HG03442 (cell line): ENCODE data around the gene ARHGDIG.
A peak's percentile ranks its signal among the peaks of the same experiment; 100 is the strongest.
"Not testable (repeated sequence)": the region's sequence is repeated elsewhere in the genome, so short reads cannot be mapped to it uniquely, and the experiment has no call there.

ENCODE experiments used
- ATAC-seq: cut with Tn5 transposase; IDR thresholded peaks from one replicate; pipeline ENCODE4 v1.9.1; 2021; ENCODE audit warnings: mild to moderate bottlenecking, moderate library complexity; ENCODE audit not compliant: unreplicated experiment

ARHGDIG gene

DNA sequence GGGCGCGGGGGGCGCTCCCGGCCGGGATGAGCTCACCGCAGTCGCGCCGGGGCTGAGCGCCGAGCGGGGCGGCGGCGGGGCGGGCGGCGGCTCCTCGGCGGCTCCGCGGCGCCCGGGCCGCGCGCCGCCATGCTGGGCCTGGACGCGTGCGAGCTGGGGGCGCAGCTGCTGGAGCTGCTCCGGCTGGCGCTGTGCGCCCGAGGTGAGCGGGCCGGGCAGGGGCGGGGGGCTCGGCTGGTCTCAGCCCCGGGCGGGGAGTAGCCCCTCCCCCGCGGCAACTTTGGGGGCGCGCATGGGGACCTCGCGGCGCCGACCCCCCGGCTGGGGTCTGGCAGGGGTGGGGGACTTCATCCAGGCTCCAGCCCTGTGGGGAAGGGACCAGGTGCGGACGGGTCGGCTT is at the start of gene ARHGDIG:
TSS of gene ARHGDIG (plus strand) at position 40 of the 400 bp plus-strand sequence. CDS start at position 130, 90 bp downstream.
- no peak for ATAC-seq

DNA sequence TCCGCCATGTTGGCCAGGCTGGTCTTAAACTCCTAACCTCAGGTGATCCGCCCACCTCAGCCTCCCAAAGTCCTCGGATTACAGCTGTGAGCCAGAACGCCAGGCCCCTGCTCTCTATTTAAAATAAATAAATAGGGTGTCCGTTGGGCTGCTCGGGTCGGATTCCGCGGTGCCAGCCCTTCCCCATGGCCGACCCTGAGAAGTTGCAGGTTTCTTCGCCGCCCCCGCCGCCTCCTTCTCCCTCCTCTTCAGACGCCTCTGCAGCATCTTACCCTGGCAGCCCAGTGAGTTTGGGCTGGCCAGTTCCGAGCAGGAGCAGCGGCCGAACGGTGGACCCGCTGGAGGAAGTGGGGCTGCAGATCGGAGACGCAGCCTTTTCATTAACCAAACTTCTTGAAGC is 49.4 kb upstream of the ARHGDIG start:
- no peak for ATAC-seq

DNA sequence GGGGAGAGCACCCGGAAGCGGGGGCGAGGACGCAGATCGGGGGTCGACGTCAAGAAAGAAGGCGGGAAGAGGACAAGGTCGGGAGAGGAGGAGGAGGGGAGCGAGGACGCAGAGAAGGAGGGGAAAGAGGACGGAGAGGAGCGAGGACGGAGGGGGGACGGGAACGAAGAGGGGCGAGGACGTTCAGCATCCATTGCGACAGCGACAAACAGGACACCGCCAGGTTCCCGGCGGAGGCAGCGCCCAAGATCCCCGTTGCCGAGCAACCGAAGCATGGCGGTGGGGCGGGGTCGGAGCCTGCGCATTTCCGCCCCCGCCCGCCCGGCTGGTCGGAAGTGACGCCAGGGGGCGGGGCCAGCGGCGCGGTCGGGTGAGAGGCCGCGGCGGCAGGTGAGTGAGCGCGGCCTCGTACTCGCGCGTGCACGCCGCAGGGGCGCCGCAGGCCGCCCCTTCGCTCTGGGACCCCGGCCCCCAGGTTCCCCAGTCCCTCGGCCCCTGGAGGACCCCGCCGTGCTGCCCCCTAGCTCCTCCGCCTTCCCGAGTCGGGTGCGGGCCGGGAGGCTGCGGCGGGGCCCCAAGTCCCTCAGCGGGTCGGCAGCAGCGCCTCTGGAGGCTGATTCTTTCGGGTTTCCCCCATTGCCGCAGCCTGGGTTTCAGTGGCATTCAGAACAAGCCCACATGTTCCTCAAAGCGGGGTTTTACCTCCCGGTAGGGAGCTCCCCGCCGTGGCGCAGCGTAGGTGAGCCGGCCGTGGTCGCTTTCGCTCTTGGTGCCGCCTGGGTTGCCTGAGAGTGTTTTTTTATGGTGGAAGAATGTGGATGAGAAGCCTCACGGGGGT is 45.7 kb upstream of the ARHGDIG start, which contains the start of gene FAM234A:
TSS of gene FAM234A (plus strand) at position 354 of the 838 bp plus-strand sequence. CDS start 19,593 bp downstream, outside the sequence.
- ATAC-seq: peak; percentile 77

DNA sequence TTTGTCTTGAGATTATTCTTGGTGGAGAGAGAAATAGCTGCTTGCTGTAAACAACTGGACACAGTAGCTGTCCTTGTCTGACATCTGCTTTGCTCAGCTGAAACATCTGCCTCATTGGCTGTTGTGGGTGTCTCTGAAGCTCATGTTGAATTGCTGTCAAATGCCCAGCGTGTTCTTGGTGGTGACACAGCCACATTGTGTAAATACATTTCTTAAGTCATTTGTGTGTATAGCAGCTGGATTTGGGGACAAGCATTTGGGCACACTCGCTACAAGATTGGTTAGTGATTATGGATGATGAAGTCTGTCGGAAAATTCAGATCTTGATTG is 40.5 kb upstream of the ARHGDIG start:
- ATAC-seq: no peak

DNA sequence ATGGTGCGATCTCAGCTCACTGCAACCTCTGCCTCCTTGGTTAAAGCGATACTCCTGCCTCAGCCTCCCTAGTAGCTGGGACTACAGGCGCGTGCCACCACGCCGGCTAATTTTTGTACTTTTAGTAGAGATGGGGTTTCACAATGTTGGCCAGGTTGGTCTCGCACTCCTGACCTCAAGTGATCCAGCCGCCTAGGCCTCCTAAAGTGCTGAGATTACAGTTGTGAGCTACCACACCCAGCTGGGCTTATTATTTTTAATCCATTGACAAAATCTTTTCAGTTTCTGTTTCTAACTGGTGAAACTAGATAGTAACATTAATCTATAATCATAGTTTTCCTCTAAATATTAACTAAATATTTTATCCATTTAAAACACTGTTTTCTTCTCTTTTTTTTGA is 39.8 kb upstream of the ARHGDIG start:
- no peak for ATAC-seq

DNA sequence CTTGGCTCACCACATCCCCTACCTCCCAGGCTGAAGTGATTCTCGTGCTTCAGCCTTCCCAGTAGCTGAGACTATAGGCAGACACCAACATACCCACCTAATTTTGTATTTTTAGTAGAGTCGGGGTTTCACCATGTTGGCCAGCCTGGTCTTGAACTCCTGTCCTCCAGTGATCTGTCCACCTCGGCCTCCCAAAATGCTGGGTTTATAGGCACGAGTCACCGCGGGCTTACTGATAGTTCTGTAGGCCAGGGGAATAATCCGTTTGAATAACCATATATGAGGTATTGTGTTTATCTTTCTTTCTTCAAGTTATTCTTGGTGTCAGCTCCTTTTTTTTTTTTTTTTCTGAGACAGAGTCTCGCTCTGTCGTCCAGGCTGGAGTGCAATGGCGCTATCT is 38.1 kb upstream of the ARHGDIG start:
- ATAC-seq: no peak

DNA sequence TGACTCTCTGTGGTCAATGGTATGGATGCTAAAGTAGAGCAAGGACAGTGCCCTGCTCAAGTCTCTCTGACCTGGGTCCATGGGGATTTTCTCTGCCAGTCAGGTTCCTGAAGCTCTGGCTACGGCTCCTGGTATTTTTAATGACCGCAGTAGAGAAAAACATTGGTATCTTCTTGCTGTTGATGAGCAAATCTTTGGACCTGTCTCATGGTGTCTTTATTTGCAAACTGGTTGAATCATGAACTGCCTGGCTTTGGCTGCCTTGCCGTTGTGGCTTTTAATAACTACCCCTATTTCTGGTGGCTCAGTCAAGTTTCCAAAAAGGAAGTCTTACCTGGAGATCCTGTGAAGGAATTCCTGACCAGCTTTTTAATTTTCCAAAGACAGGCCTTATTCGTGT is 37.0 kb upstream of the ARHGDIG start:
- ATAC-seq: no peak

DNA sequence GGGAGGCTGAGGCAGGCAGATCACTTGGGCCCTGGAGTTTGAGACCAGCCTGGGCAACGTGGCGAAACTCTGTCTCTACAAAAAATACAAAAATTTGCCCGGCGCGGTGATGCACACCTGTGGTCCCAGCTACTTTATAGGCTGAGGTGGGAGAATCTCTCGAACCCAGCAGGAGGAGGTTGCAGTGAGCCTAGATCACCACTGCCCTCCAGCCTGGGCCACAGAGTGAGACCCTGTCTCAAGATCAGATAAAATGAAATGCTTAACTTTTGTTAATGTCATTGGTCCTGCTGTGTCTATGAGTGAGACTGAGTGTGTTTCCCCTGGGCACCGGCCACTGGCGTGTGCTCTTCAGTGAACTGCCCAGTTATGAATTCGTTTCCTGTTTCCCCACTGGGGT is 35.3 kb upstream of the ARHGDIG start:
- ATAC-seq: no peak

DNA sequence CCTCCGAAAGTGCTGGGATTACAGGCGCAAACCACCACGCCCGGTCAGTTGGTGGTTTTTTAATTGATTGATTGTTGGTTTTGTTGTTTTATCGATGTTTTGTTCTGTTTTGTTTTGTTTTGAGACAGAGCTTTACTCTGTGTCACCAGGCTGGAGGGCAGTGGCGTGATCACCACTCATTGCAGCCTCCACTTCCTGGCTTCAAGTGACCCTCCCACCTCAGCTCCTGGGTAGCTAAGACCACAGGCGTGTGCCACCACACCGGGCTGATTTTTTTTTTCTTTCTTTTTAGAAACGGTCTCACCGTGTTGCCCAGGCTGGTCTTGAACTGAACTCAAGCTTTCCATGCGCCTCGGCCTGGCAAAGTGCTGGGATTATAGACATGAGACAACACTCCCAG is 33.4 kb upstream of the ARHGDIG start:
- no peak for ATAC-seq

DNA sequence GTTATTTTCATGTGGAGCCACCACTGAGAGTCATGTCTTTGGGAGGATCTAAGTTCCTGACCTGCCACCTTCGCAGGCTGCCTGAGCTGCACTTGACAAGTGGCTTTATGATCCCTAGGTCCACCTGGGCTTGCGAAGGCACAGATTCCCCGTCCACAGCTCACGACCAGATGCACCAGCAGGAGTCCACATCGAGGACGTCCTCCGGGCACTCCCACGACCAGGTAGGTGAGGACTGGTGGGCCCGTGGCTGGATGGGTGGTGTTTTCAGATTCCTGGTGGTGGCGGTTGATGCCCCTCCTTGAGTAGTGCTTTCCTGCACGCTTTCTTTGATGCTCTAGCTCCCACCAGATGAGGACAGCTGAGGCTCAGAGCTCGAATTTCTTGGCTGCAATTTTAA is 31.0 kb upstream of the ARHGDIG start:
- ATAC-seq: no peak

DNA sequence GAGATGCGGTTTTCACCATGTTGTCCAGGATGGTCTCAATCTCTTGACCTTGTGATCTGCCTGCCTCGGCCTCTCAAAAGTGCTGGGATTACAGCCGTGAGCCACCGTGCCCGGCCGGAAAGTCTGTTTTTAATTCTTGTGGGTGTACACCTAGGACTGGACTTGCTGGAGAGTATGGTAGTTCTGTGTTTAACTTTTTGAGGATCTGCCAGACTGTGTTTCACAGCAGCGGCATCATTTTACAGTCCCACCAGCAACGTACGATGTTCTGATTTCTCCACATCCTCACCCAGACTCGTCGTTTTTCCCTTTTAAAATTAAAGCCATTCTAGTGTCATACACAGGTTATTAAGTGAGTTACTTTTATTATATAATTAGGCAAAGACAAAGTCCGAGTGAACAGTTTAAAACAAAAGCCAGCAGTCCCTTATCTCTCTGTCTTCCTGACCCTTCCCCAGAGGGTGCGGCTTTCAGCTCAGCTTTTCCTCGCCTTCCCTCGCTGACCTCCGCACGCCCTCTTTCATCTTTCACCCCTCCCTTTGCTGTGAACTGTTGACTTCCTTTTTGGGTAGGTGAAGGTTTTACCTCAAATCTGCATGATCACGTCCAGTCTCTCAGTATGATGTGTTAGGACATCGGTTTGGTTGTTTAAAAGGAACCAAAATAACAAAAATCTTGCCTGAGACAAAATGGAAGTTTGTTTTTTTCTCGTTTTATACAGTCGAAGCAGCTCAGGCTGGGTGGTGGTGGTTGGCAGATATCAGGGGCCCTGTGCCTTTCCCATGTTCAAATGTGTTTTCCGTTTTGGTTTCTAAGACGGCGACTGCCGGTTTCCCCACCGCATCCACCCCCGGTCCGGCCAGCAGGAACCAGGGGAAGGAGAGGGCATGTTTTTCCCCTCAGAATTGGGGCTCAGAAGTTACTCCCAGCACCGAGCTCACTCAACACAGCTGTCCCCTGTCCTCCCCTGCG is 27.7 kb upstream of the ARHGDIG start:
- no peak for ATAC-seq

DNA sequence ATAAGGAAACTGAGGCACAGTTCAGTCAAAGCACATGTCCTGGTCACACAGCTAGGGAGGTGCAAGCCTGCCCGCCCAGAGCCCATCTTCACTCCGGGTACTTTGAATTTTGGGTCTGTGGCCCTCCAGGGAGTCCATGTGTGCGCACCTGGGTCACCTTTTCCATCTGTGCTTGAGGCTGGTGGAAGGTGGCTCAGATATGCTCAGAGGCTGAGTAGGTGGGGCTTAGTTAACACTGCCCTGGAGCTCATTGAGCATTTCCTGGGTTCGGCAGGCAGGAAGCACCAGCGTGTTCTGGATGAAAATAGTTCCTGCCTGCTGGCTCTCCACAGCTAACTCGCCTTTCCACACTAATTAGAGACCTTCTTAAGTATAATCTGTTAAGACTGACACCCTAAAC is 26.6 kb upstream of the ARHGDIG start:
- ATAC-seq: no peak

DNA sequence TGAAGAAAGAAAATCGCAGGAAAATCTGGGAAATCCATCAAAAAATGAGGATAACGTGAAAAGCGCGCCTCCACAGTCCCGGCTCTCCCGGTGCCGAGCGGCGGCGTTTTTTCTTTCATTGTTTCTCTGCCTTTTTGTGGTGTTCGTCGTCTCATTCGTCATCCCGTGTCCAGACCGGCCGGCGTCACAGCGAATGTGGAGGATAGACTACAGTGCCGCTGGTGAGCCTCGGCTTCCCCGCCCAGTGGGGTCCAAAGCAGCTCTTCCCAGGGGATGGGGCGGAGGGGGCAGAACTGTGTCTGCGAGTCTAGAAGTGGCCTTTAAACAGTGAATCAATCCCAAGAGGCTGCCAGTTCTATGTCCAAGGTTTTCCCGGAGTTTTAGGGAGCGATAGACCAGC is 25.9 kb upstream of the ARHGDIG start:
- ATAC-seq: no peak

DNA sequence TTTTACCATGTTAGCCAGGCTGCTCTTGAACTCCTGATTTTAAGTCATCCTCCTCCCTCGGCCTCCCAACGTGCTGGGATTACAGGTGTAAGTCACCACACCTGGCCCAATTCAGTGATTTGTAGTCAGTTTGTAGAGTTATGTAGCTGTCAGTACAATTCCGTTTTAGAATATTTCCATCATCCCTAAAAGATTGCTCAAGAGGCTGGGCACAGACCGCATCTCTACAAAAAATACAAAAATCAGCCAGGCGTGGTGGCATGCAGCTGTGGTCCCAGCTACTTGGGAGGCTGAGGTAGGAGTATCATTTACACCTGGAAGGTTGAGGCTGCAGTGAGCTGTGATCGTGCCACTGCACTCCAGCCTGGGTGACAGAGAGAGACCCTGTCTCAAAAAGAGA is 25.2 kb upstream of the ARHGDIG start:
- no peak for ATAC-seq

DNA sequence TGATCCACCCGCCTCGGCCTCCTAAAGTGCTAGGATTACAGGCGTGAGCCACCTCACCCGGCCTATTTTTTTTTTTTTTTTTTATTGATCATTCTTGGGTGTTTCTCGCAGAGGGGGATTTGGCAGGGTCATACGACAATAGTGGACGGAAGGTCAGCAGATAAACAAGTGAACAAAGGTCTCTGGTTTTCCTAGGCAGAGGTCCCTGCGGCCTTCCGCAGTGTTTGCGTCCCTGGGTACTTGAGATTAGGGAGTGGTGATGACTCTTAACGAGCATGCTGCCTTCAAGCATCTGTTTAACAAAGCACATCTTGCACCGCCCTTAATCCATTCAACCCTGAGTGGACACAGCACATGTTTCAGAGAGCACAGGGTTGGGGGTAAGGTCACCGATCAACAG is 22.3 kb upstream of the ARHGDIG start:
- not testable (repeated sequence) for ATAC-seq

DNA sequence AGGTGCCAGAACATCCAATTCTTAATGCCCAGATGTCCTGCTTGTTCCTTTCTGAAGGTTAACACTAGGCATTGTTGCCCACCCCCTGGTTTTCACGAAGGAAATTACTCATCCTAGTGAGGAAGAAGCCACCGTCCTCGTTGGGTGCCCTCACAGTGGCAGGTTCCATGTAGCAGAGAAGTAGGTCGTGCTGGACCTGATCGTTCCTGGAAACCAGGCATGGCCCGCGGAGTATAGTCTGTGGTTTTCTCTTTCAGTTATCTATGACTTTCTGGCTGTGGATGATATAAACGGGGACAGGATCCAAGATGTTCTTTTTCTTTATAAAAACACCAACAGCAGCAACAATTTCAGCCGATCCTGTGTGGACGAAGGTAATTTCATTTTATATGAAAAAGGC is 21.2 kb upstream of the ARHGDIG start:
- ATAC-seq: no peak

DNA sequence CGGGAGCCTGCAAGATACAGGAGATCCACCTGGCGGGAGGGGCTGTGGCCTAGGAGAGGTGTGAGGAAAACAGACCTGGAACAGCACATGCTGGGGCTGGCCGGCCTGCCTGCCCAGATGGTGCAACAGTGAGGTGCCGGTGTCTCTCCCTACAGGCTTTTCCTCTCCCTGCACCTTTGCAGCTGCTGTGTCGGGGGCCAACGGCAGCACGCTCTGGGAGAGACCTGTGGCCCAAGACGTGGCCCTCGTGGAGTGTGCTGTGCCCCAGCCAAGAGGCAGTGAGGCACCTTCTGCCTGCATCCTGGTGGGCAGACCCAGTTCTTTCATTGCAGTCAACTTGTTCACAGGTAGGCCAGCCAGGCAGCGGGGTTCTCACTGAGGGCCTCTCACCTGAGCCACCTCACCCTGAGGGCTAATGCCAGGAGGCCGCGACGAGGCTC is 20.6 kb upstream of the ARHGDIG start:
- no peak for ATAC-seq

DNA sequence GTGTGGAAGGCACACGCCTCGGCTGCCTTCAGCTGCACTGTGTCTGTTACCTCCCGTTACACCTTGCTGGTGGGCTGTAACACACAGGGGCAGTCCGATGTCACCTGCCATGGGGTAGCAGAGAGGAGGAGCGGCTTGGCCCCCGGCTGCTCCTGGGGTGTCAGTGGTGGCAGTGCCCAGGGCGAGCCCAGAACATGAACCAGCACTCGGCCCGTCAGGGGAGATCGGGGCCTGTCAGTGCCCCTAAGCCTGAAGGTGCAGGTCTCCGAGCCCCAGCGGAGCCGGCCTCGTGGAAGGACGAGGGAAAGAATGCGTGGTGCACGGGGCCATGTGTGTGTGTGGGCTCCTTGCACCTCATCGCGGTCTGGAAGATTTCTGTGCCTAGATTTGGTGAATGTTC is 20.1 kb upstream of the ARHGDIG start:
- ATAC-seq: no peak

DNA sequence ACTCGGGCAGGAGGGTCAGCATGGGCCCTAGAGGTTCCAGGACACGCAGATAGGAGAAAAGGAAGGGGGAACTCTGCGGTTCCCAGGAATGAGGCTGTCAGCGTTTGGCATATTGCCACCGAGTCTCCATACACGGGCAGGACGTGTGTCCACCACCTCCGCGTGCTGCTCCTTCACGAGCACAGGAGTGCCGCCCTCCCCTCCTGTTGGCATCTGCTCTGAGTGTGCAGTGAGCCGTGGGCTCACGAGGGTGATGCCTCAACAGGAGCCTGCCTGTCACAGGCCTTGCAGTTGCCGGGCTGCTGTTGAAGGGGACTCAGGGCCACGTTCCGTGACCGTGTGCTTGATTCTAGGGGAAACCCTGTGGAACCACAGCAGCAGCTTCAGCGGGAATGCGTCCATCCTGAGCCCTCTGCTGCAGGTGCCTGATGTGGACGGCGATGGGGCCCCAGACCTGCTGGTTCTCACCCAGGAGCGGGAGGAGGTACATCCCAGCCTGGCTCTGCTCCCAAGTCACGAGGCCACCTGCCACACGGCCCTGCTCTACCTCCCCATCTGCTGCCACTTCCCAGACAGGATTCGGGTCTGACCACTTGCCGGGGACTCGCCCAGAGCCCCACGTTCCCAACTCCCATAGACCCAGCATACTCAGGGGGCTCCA is 19.2 kb upstream of the ARHGDIG start:
- ATAC-seq: no peak

DNA sequence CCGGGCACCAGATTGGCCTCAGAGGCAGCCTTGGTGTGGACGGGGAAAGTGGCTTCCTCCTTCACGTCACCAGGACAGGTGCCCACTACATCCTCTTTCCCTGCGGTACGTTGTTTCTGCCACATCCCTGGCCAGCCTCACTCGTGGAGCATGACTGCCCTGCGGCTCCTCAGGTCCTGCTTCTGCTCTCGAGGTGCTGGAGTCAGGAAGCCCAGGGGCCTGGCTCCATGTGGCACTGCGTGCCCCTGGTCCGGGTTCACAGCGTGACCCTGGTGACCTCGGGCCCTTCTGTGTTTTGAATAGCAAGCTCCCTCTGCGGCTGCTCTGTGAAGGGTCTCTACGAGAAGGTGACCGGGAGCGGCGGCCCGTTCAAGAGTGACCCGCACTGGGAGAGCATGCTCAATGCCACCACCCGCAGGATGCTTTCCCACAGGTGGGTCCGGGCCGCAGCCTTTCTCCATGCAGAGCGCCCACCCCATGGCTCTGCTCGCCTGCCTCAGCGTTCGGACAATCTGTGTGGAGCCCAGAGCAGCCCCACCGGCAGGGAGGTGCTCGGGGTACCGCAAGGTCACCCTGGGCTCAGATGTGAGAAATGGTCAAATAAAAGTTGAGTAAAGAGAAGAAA is 18.2 kb upstream of the ARHGDIG start:
- no peak for ATAC-seq
